DMS153 treated with DMSO at 0.1 percent for 48 hours (cell line): ENCODE measurements around the gene HNF1B.

Experiments
- DNase-seq: peaks from one replicate; lab custom pipeline; 2025; ENCODE audit not compliant: unreplicated experiment; lab: John Stamatoyannopoulos, UW

The HNF1B gene

GRCh38 chr17:37737081-37737480 is 7.8 kb downstream of the HNF1B start:
- no peak for DNase-seq

GRCh38 chr17:37736428-37736827 is 8.4 kb downstream of the HNF1B start:
- no peak for DNase-seq

GRCh38 chr17:37735165-37735564 is 9.7 kb downstream of the HNF1B start:
- DNase-seq, result no peak

GRCh38 chr17:37732316-37732715 is 12.5 kb downstream of the HNF1B start:
- no peak for DNase-seq

- DNase-seq, result no peak
Measured at GRCh38 chr17:37731056-37731455, 13.8 kb downstream of the HNF1B start.

GRCh38 chr17:37729905-37730304 is 15.0 kb downstream of the HNF1B start:
- no peak for DNase-seq

GRCh38 chr17:37726891-37727675 is 17.8 kb downstream of the HNF1B start:
- DNase-seq, result no peak

GRCh38 chr17:37726248-37726647 is 18.6 kb downstream of the HNF1B start:
- DNase-seq, result no peak

GRCh38 chr17:37725601-37726146 is 19.2 kb downstream of the HNF1B start:
- DNase-seq, result no peak

GRCh38 chr17:37725021-37725595 is 19.8 kb downstream of the HNF1B start:
- DNase-seq, result no peak

- no peak for DNase-seq
Measured at GRCh38 chr17:37720989-37721388, 23.9 kb downstream of the HNF1B start.

- no peak for DNase-seq
Measured at GRCh38 chr17:37719866-37720265, 25.0 kb downstream of the HNF1B start.

GRCh38 chr17:37718324-37719048 is 26.4 kb downstream of the HNF1B start:
- no peak for DNase-seq

GRCh38 chr17:37717627-37718323 is 27.1 kb downstream of the HNF1B start:
- DNase-seq, result no peak

- DNase-seq, result no peak
Measured at GRCh38 chr17:37714897-37715296, 30.0 kb downstream of the HNF1B start.

GRCh38 chr17:37713624-37714023 is 31.2 kb downstream of the HNF1B start:
- DNase-seq, result no peak

GRCh38 chr17:37713028-37713431 is 31.8 kb downstream of the HNF1B start:
- DNase-seq, result no peak

- no peak for DNase-seq
Measured at GRCh38 chr17:37711113-37711512, 33.7 kb downstream of the HNF1B start.

GRCh38 chr17:37710344-37710886 is 34.4 kb downstream of the HNF1B start:
- peak; percentile 95 for DNase-seq

- DNase-seq, result no peak
Measured at GRCh38 chr17:37708616-37709212, 36.1 kb downstream of the HNF1B start.
